Vagina (tissue), 2 donors: ENCODE data around the gene CORO2B. TPM values are rescaled to one million over a fixed set of nuclear protein-coding genes. Genes with fewer than 3 reads are reported as not detected.

Experiments
- DNase-seq, 2 donors: peaks; one replicate each; pipeline ENCODE4 v3.0.0-alpha.2; 2017; ENCODE audit errors: extremely low spot score in 2 of 2
- H3K27ac ChIP-seq: fragments of 200-600 bp; sonication (generic); one replicate; pipeline ENCODE4 v1.5.1; 2019
- H3K27me3 ChIP-seq: fragments of 200-600 bp; sonication (generic); one replicate; pipeline ENCODE4 v1.5.1; 2019
- H3K36me3 ChIP-seq, 2 donors: fragments of 200-600 bp; sonication (generic); one replicate each; pipeline ENCODE4 v1.5.1; 2017 to 2019
- H3K4me1 ChIP-seq: fragments of 200-600 bp; sonication (generic); one replicate; pipeline ENCODE4 v1.5.1; 2019
- H3K4me3 ChIP-seq, 2 donors: fragments of 200-600 bp; sonication (generic); 1 replicate in 1 of 2; 2 replicates in 1 of 2; pipeline ENCODE4 v1.5.1; 2016 to 2019
- H3K9me3 ChIP-seq: fragments of 200-600 bp; sonication (generic); one replicate; pipeline ENCODE4 v1.5.1; 2019
- POLR2A ChIP-seq, 2 donors: fragments of 450-650 bp; IDR thresholded peaks; one replicate each; pipeline ENCODE4 v1.6.1; 2017; ENCODE audit warnings: antibody characterized with exemption in 2 of 2, mild to moderate bottlenecking in 2 of 2, moderate library complexity in 2 of 2
- POLR2AphosphoS5 ChIP-seq, 2 donors: sonication (generic); formaldehyde crosslinking; IDR thresholded peaks; one replicate each; pipeline ENCODE4 v1.9.0; 2017; ENCODE audit warnings: antibody characterized with exemption in 2 of 2, mild to moderate bottlenecking in 2 of 2, low read depth in 1 of 2; ENCODE audit not compliant: insufficient read depth in 1 of 2
- intact Hi-C: fragments of 100-400 bp; cut with DNase I; formaldehyde crosslinking; loops from one replicate; pipeline ENCODE4 v1.15.1; 2023
- total RNA-seq: library from RNA; depleted of rRNA; stranded (reverse); fragments of >200 nt; gene quantifications from one replicate; pipeline ENCODE4 v1.2.3, GENCODE V29; 2016
- TF ChIP-seq, protein P1 (sequence below), 3 experiments: fragments of 450-650 bp in 2 of 3; fragments of 200-600 bp in 1 of 3; sonication (generic) in 1 of 3; IDR thresholded peaks; one replicate each; pipeline ENCODE4 v1.5.1; 2017 to 2019; ENCODE audit warnings: antibody characterized with exemption in 3 of 3, mild to moderate bottlenecking in 2 of 3, moderate library complexity in 2 of 3

The CORO2B gene
- total RNA-seq, 1 donor from 2014 or later, result 4.7 TPM

DNA sequence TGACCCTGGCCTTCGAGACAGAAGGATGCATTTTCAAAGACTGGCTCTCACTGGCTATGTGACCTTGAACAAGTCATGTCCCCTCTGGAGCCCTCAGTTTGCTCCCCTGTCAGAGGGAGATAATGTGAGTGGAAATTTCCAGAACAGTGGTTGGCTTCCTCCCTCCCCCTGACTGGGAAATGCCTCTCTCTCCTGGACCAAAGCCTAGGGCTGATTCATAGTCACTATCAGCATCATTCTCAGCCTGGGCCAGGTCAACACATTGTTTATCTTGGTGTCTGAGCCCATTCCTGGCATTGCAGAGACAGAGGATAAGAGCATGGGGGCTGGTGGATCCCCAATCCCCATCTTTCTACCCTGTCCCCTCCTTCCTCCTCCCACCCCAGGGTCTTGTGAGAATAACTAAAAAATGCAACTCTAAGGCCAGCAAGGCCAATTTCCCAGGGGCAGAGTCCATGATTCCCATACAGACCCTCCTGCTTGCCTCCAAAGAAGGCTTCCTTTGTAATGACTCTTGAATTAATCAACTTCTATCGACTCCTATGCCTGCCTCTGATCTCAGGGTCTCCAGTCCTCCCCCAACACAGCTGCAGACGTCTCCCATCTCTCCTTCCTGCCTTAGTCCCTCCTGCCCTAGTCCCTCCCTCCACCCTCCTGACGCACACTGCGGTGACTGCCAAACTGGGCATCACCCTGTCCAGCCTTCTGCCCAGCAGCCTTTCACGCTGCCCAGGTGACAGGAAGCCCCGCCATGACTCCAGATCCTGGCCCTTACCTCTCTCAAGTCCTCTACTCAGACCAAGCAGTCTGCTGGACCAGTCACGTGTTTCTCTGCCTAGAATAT lies 35.4 kb upstream of the CORO2B start:
- H3K27ac ChIP-seq, result peak overlapping the region; percentile 70
- TF ChIP-seq, protein P1, sequence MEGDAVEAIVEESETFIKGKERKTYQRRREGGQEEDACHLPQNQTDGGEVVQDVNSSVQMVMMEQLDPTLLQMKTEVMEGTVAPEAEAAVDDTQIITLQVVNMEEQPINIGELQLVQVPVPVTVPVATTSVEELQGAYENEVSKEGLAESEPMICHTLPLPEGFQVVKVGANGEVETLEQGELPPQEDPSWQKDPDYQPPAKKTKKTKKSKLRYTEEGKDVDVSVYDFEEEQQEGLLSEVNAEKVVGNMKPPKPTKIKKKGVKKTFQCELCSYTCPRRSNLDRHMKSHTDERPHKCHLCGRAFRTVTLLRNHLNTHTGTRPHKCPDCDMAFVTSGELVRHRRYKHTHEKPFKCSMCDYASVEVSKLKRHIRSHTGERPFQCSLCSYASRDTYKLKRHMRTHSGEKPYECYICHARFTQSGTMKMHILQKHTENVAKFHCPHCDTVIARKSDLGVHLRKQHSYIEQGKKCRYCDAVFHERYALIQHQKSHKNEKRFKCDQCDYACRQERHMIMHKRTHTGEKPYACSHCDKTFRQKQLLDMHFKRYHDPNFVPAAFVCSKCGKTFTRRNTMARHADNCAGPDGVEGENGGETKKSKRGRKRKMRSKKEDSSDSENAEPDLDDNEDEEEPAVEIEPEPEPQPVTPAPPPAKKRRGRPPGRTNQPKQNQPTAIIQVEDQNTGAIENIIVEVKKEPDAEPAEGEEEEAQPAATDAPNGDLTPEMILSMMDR (IDR thresholded peaks at IDR 0.05), result no peak
- peak in 1 of 2 donors; percentile 50 for TF ChIP-seq POLR2AphosphoS5 (IDR thresholded peaks at IDR 0.05; ENCODE audit: insufficient read depth in 1 of 2, low read depth in 1 of 2)
- no peaks in the 10 kb centered on the region for H3K27me3 ChIP-seq
- no peaks in the 10 kb centered on the region for H3K9me3 ChIP-seq
- no peak for DNase-seq
- H3K4me3 ChIP-seq, result no peak overlapping the region
- intact Hi-C loops, result no loop called here
- H3K4me1 ChIP-seq, result peaks cover 16% of the 10 kb centered on the region
- no peaks in the 10 kb centered on the region for H3K36me3 ChIP-seq

DNA sequence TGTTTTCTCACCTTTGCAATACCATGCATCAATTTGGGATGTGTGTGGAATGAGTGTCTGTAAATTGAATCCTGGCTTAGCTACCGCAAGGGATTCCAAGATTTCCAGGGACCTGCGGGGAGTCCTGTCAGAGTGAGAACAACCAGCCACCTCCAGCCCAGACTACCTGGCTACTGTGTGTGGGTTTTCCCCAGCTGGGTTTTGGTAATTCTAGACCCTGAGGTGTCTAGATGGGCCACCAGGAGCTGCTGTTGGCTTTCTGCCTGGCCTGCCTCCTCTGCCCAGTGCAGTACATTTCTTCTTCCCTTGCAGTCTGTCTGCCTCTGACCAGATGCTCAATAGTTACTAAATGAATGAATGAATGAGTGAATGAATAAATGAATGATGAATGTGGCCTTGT lies 32.5 kb upstream of the CORO2B start:
- H3K36me3 ChIP-seq, result no peaks in the 10 kb centered on the region
- no peak for DNase-seq
- H3K27me3 ChIP-seq, result no peaks in the 10 kb centered on the region
- peaks cover 16% of the 10 kb centered on the region for H3K4me1 ChIP-seq
- no peak overlapping the region for H3K4me3 ChIP-seq
- no peak for TF ChIP-seq POLR2AphosphoS5 (IDR thresholded peaks at IDR 0.05; ENCODE audit: insufficient read depth in 1 of 2, low read depth in 1 of 2)
- TF ChIP-seq POLR2A (IDR thresholded peaks at IDR 0.05), result no peak
- TF ChIP-seq, protein P1 (IDR thresholded peaks at IDR 0.05), result no peak
- intact Hi-C loops, result loop anchor here (5.0 kb wide), 1 partner anchor 331 kb away; no protein-coding TSS in a partner anchor
- no peaks in the 10 kb centered on the region for H3K9me3 ChIP-seq
- H3K27ac ChIP-seq, result no peak overlapping the region

DNA sequence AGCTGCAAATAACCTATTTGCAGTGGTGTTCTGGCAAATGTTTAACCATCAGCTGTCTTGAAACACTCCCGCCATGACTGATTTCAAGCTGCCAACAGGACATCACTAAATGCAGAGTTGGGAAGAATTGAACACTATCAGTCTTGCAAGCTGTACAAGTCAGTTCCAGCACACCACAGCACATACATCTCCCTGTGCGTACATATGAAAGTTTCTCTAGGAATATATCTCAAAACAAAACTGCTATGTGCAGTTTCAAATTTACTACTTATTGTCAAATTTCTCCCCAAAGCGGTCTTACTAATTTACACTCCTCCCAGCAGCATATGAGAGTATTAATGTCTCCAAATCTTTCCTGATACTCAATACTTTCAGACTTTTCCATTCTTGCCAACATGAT lies 30.4 kb upstream of the CORO2B start:
- peaks cover 7% of the 10 kb centered on the region for H3K4me1 ChIP-seq
- H3K27me3 ChIP-seq, result no peaks in the 10 kb centered on the region
- DNase-seq, result no peak
- no peak for TF ChIP-seq POLR2A (IDR thresholded peaks at IDR 0.05)
- no peak for TF ChIP-seq POLR2AphosphoS5 (IDR thresholded peaks at IDR 0.05; ENCODE audit: insufficient read depth in 1 of 2, low read depth in 1 of 2)
- TF ChIP-seq, protein P1 (IDR thresholded peaks at IDR 0.05), result no peak
- no peaks in the 10 kb centered on the region for H3K36me3 ChIP-seq
- intact Hi-C loops, result loop anchor here (5.0 kb wide), 1 partner anchor 329 kb away; no protein-coding TSS in a partner anchor
- H3K4me3 ChIP-seq, result no peak overlapping the region
- no peak overlapping the region for H3K27ac ChIP-seq
- no peaks in the 10 kb centered on the region for H3K9me3 ChIP-seq

DNA sequence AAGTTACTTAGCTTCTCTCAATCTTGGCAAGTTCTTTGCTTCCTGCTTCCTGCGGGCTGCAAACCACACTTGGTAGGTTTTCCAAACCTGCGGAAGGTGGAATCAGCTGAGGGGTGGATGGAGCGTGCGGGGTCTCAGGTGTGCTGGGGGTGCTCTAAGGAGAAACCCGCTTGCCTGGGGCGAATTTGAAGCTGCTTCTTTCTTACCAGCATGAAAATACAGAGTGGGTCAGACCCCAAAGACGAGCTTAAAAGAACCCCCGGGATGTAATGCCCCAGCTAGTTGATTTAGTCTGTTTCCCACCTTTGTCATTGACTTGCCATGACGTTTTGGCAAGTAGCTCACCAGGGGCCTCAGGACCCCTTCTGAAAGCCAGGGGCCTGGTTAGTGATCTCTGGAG lies 28.8 kb upstream of the CORO2B start:
- Histone ChIP-seq H3K27ac (no peak overlapping the region), H3K4me3 (no peak overlapping the region), H3K4me1 (no peaks in the 10 kb centered on the region), H3K36me3 (no peaks in the 10 kb centered on the region), H3K9me3 (no peaks in the 10 kb centered on the region), H3K27me3 (no peaks in the 10 kb centered on the region)
- no peak for DNase-seq
- intact Hi-C loops, result no loop called here
- TF ChIP-seq, protein P1 (IDR thresholded peaks at IDR 0.05), result no peak
- no peak for TF ChIP-seq POLR2A (IDR thresholded peaks at IDR 0.05)
- TF ChIP-seq POLR2AphosphoS5 (IDR thresholded peaks at IDR 0.05; ENCODE audit: insufficient read depth in 1 of 2, low read depth in 1 of 2), result no peak
